Natural killer cell (primary cell): ENCODE data around the gene MTAP. TPM values are rescaled to one million over a fixed set of nuclear protein-coding genes. Genes with fewer than 3 reads are reported as not detected.

Source experiments
- ATAC-seq, 3 donors: fragments of 150-1000 bp in 2 of 3; fragments of 200-7000 bp in 1 of 3; cut with Tn5 transposase; 1 replicate in 1 of 3; 2 replicates in 2 of 3; pipeline ENCODE4 v1.10.0; 2021; ENCODE audit warnings: mild to moderate bottlenecking in 2 of 3, moderate library complexity in 2 of 3
- DNase-seq, 2 donors: peaks; one replicate each; pipeline versions ENCODE4 v3.0.0 to v3.0.0-alpha.2; 2013 to 2021; ENCODE audit warnings: mixed read lengths in 1 of 2
- H3K27ac ChIP-seq: one replicate; pipeline ENCODE4 v1.5.1; 2013; ENCODE audit warnings: mild to moderate bottlenecking, low read length
- H3K27me3 ChIP-seq: one replicate; pipeline ENCODE4 v1.6.1; 2013; ENCODE audit warnings: low read length; ENCODE audit not compliant: control insufficient read depth, insufficient read depth
- H3K36me3 ChIP-seq: one replicate; pipeline ENCODE4 v1.6.1; 2013; ENCODE audit warnings: low read length; ENCODE audit not compliant: control insufficient read depth, insufficient read depth
- H3K4me1 ChIP-seq: one replicate; pipeline ENCODE4 v1.6.1; 2013; ENCODE audit warnings: low read length; ENCODE audit not compliant: control insufficient read depth, insufficient read depth
- H3K4me3 ChIP-seq: one replicate; pipeline ENCODE4 v1.5.1; 2013; ENCODE audit warnings: low read length
- H3K9me3 ChIP-seq: one replicate; pipeline ENCODE4 v1.6.1; 2013; ENCODE audit warnings: low read length; ENCODE audit not compliant: control insufficient read depth, insufficient read depth
- H3K27ac Mint-ChIP-seq, 2 donors: one replicate each; pipeline ENCODE4 v1.8.0; 2022; ENCODE audit warnings: mild to moderate bottlenecking in 2 of 2, mixed read lengths in 2 of 2, moderate library complexity in 1 of 2
- H3K27me3 Mint-ChIP-seq, 2 donors: one replicate each; pipeline ENCODE4 v1.8.0; 2022; ENCODE audit warnings: low read depth in 2 of 2, mixed read lengths in 2 of 2
- H3K36me3 Mint-ChIP-seq: one replicate; pipeline ENCODE4 v1.8.0; 2022; ENCODE audit warnings: mixed read lengths
- H3K4me1 Mint-ChIP-seq, 2 donors: one replicate each; pipeline ENCODE4 v1.8.0; 2022; ENCODE audit warnings: mixed read lengths in 2 of 2
- H3K4me3 Mint-ChIP-seq: one replicate; pipeline ENCODE4 v1.8.0; 2022; ENCODE audit warnings: mild to moderate bottlenecking, moderate library complexity, mixed read lengths
- H3K9me3 Mint-ChIP-seq, 2 donors: one replicate each; pipeline ENCODE4 v1.8.0; 2022; ENCODE audit warnings: mixed read lengths in 2 of 2
- CTCF ChIP-seq: fragments of 200-600 bp; IDR thresholded peaks from one replicate; pipeline ENCODE4 v1.8.0; 2022; ENCODE audit warnings: antibody characterized with exemption
- WGBS: methylation state at CpG from one replicate; pipeline ENCODE4 v1.1.7; 2013; ENCODE audit warnings: missing lambda C conversion rate; ENCODE audit not compliant: insufficient coverage; 5-methylcytosine and 5-hydroxymethylcytosine counted together
- intact Hi-C: fragments of 100-400 bp; cut with micrococcal nuclease; formaldehyde crosslinking; loops from one replicate; pipeline ENCODE4 v1.14.2; 2022
- total RNA-seq, 4 donors: library from RNA; stranded (reverse); fragments of 120-200 nt in 1 of 4; gene quantifications; one replicate each; pipeline versions ENCODE4 v1.2.3 to v1.2.4, GENCODE V29; 2013 to 2022

Gene MTAP
- total RNA-seq, 3 donors from 2014 or later (not counting 1 experiment from before 2014, with no cell fraction given): 19.4 to 20.7 (median 19.6) TPM

GRCh38 chr9:21801683-21802417, 586 bp upstream of the MTAP start:
- Mint-ChIP-seq H3K4me1 (peaks cover 40 to 46% of the 10 kb centered on the region in 2 donors), H3K27ac (peak overlapping the region; percentile 73 to 97), H3K4me3 (peak overlapping the region; percentile 99), H3K36me3 (no peaks in the 10 kb centered on the region), H3K27me3 (peaks cover 14 to 19% of the 10 kb centered on the region in 2 donors), H3K9me3 (no peaks in the 10 kb centered on the region)
- Histone ChIP-seq H3K9me3 (no peaks in the 10 kb centered on the region), H3K27me3 (peaks cover 7% of the 10 kb centered on the region), H3K36me3 (no peaks in the 10 kb centered on the region), H3K4me3 (peak overlapping the region; percentile 79), H3K4me1 (peaks cover 16% of the 10 kb centered on the region), H3K27ac (peak overlapping the region; percentile 13)
- ATAC-seq (peak; percentile 21 to 36 (median 23)), DNase-seq (peak in 1 of 2 donors; percentile 41)
- TF ChIP-seq CTCF: no peak
- intact Hi-C loops: loop anchor here (5.0 kb wide), 1 partner anchor 470 kb away; no protein-coding TSS in a partner anchor
- 18% methylated on average over 36 of the region's 37 CpGs for WGBS

- peak overlapping the region; percentile 79 for H3K4me3 ChIP-seq
- Mint-ChIP-seq H3K4me3 (peak overlapping the region; percentile 99), H3K9me3 (no peaks in the 10 kb centered on the region), H3K27me3 (peaks cover under 1 to 4% of the 10 kb centered on the region in 2 donors), H3K36me3 (no peaks in the 10 kb centered on the region), H3K27ac (peak overlapping the region; percentile 90 to 97), H3K4me1 (peaks cover 40 to 46% of the 10 kb centered on the region in 2 donors)
- ATAC-seq (no peak), DNase-seq (no peak)
- peak overlapping the region; percentile 50 for H3K27ac ChIP-seq
- WGBS: 85% methylated on average over 9 of the region's 10 CpGs
- no peaks in the 10 kb centered on the region for H3K36me3 ChIP-seq
- peaks cover 16% of the 10 kb centered on the region for H3K4me1 ChIP-seq
- intact Hi-C loops: loop anchor here (5.0 kb wide), 1 partner anchor 471 kb away; no protein-coding TSS in a partner anchor
- peaks cover 3% of the 10 kb centered on the region for H3K27me3 ChIP-seq
- TF ChIP-seq CTCF: no peak
- H3K9me3 ChIP-seq: no peaks in the 10 kb centered on the region
These were observed 1.2 kb downstream of the MTAP start for GRCh38 chr9:21803649-21804048.

- Histone ChIP-seq H3K4me1 (peaks cover 16% of the 10 kb centered on the region), H3K36me3 (no peaks in the 10 kb centered on the region), H3K27ac (no peak overlapping the region), H3K4me3 (no peak overlapping the region), H3K9me3 (no peaks in the 10 kb centered on the region), H3K27me3 (peaks cover 3% of the 10 kb centered on the region)
- TF ChIP-seq CTCF: no peak
- intact Hi-C loops: loop anchor here (5.0 kb wide), 1 partner anchor 472 kb away; no protein-coding TSS in a partner anchor
- peaks cover 0 to 4% of the 10 kb centered on the region in 2 donors for H3K27me3 Mint-ChIP-seq
- H3K4me1 Mint-ChIP-seq: peaks cover 40 to 46% of the 10 kb centered on the region in 2 donors
- H3K9me3 Mint-ChIP-seq: no peaks in the 10 kb centered on the region
- DNase-seq (no peak), ATAC-seq (no peak)
- no peak overlapping the region for H3K4me3 Mint-ChIP-seq
- 100% methylated on average over 2 of the region's 2 CpGs for WGBS
- no peaks in the 10 kb centered on the region for H3K36me3 Mint-ChIP-seq
- peak overlapping the region in 1 of 2 donors; percentile 90 for H3K27ac Mint-ChIP-seq
These were observed 1.9 kb downstream of the MTAP start for GRCh38 chr9:21804331-21804730.
